Thymus (tissue), 11 donors: Measurements from ENCODE around the gene RSPH1. TPM values are rescaled to one million over a fixed set of nuclear protein-coding genes. Genes with fewer than 3 reads are reported as not detected.

ENCODE experiments used
- DNase-seq, 9 donors: peaks; one replicate each; pipeline ENCODE4 v3.0.0-alpha.2; 2013; ENCODE audit warnings: low spot score in 9 of 9, low read depth in 6 of 9, missing footprints in 1 of 9
- H3K27ac ChIP-seq, 2 donors: one replicate each; pipeline ENCODE4 v1.5.1; 2013; ENCODE audit warnings: control low read depth in 1 of 2, low read depth in 1 of 2, low read length in 1 of 2, mild to moderate bottlenecking in 1 of 2, moderate library complexity in 1 of 2
- H3K27me3 ChIP-seq, 2 donors: one replicate each; pipeline ENCODE4 v1.5.1; 2013; ENCODE audit warnings: low read length in 1 of 2; ENCODE audit not compliant: control insufficient read depth in 2 of 2, insufficient read depth in 1 of 2
- H3K36me3 ChIP-seq, 2 donors: one replicate each; pipeline ENCODE4 v1.5.1; 2013; ENCODE audit warnings: low read length in 1 of 2, mild to moderate bottlenecking in 1 of 2, moderate library complexity in 1 of 2; ENCODE audit not compliant: control insufficient read depth in 2 of 2, insufficient read depth in 2 of 2
- H3K4me1 ChIP-seq, 2 donors: one replicate each; pipeline ENCODE4 v1.5.1; 2013; ENCODE audit warnings: low read length in 2 of 2; ENCODE audit not compliant: control insufficient read depth in 2 of 2, insufficient read depth in 2 of 2
- H3K4me3 ChIP-seq, 2 donors: one replicate each; pipeline ENCODE4 v1.5.1; 2013; ENCODE audit warnings: low read length in 2 of 2, control low read depth in 1 of 2, mild to moderate bottlenecking in 1 of 2
- H3K9me3 ChIP-seq, 2 donors: one replicate each; pipeline ENCODE4 v1.5.1; 2013; ENCODE audit warnings: low read length in 1 of 2, mild to moderate bottlenecking in 1 of 2; ENCODE audit not compliant: control insufficient read depth in 2 of 2, insufficient read depth in 1 of 2
- WGBS: extraction: QIAGEN DNeasy Blood & Tissue Kit; methylation state at CpG from one replicate; pipeline ENCODE4 v1.1.7; 2013; 5-methylcytosine and 5-hydroxymethylcytosine counted together
- polyA plus RNA-seq: library from polyadenylated mRNA; stranded (reverse); fragments of 200-250 nt; gene quantifications from one replicate; pipeline ENCODE4 v1.2.3, GENCODE V29; 2013
- total RNA-seq: library from RNA; stranded (reverse); fragments of 120-200 nt; gene quantifications from one replicate; pipeline ENCODE4 v1.2.4, GENCODE V29; 2013
- donor health status: healthy.

Gene RSPH1
- total and polyA plus RNA-seq, 2 donors = 0.38 to 2.4 TPM

DNA sequence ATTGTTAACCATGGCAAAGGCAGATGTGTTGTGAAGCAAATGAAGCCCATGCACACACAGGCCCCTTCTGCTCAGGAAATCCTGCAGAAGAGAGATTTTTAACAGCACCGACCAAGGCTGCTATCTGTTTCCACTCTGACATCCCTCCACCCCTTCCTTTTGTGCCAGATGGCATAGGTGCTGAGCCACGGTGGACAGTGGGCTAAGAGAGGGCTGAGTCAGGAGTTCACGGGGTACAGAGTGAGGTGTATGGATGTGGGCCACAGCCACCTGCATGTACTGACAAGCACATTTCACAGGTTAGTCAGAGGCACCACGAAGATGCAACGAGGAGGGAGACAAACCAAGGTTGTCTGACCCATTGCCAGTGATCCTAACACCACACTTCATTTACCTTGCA lies 9.5 kb downstream of the RSPH1 start:
- no peaks in the 10 kb centered on the region for H3K36me3 ChIP-seq
- peaks cover 8 to 21% of the 10 kb centered on the region in 2 donors for H3K4me1 ChIP-seq
- no peak overlapping the region for H3K4me3 ChIP-seq
- H3K27me3 ChIP-seq = no peaks in the 10 kb centered on the region
- 7% methylated on average over 5 of the region's 5 CpGs for WGBS
- DNase-seq = peak in 2 of 9 donors; percentile 48 to 53
- H3K9me3 ChIP-seq = peaks cover 0 to 6% of the 10 kb centered on the region in 2 donors
- peak overlapping the region in 1 of 2 donors; percentile 95 for H3K27ac ChIP-seq

DNA sequence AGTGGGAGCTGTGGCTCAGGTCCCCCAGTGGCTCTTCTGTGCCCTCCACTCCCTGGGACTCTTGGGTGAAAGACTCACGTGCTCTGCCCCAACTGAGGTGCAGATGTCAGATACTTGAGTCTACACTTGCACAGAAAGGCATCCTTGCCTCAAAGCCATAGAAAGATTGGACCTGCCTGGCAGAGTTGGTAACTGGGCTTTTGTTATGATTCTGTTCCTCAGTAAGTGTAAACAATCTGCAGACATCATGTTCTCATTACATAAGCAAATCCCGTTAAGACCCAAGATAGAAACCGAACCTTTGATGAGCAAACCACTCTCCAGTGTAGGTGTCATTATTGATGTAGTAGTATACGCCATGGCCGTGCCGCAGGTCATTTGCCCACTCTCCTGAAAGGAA lies 10.0 kb downstream of the RSPH1 start:
- WGBS = 76% methylated on average over 6 of the region's 6 CpGs
- Histone ChIP-seq H3K27me3 (no peaks in the 10 kb centered on the region), H3K9me3 (peaks cover 0 to 6% of the 10 kb centered on the region in 2 donors), H3K4me1 (peaks cover 8 to 21% of the 10 kb centered on the region in 2 donors), H3K36me3 (no peaks in the 10 kb centered on the region), H3K4me3 (no peak overlapping the region), H3K27ac (peak overlapping the region in 1 of 2 donors; percentile 95)
- DNase-seq = peak in 1 of 9 donors; percentile 66

DNA sequence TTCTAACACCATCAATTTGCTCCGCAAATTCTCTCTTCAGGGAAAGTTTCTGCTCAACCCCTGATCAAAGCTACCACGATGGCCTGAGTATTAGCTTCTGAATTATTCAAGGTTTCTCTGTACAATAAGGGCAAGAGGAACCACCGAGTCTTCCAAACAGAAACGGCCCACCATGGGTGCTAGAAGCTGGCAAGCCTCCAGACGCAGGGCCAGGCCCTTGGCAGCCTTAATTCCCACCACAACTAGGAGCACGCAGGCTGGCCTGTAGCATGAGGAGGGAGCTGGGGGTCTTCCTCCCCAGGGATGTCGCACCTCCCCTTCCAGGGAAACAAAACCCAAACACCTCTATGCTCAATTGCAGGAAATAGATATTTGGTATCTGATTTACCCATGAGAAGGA lies 11.1 kb downstream of the RSPH1 start:
- peaks cover 8 to 22% of the 10 kb centered on the region in 2 donors for H3K4me1 ChIP-seq
- 97% methylated on average over 7 of the region's 7 CpGs for WGBS
- H3K27ac ChIP-seq = no peak overlapping the region
- no peaks in the 10 kb centered on the region for H3K36me3 ChIP-seq
- H3K27me3 ChIP-seq = no peaks in the 10 kb centered on the region
- H3K9me3 ChIP-seq = peaks cover 0 to 6% of the 10 kb centered on the region in 2 donors
- no peak for DNase-seq
- H3K4me3 ChIP-seq = no peak overlapping the region

DNA sequence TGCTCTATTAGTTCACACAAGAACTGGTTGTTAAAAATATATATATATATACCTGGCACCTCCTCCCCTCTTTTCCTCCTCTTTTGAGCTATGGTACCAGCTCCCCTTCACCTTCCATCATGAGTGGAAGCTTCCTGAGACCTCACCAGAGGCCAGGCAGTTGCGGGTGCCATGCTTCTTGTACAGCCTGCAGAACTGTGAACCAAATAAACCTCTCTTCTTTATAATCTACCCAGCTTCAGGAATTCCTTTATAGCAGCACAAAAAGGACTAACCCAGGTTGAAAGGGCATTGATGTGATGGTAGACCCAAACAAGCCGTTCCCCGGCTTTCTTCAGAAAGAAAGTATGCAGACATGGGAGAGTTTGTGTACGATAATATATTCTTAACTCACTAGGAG lies 14.9 kb downstream of the RSPH1 start:
- H3K9me3 ChIP-seq = no peaks in the 10 kb centered on the region

DNA sequence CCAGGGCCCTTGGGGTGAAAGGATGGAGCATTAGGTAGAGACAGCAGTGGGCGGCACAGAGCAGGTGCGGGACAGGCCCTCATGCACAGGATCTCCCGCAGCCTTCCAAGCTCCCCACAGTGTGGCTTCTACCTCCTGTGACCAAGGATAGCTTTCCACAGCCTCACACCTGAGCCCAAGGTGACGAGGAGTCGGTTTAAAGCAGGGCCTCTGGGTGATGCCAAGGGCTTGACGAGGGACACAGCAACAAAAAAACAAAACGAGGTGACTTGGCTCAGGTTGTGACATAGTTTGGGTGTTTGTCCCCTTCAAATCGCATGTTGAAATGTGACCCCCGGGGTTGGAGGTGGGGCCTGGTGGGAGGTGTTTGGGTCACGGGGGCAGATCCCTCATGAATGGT lies 15.3 kb downstream of the RSPH1 start:
- WGBS = 97% methylated on average over 10 of the region's 10 CpGs
- no peak for DNase-seq
- Histone ChIP-seq H3K36me3 (no peaks in the 10 kb centered on the region), H3K27ac (no peak overlapping the region), H3K9me3 (no peaks in the 10 kb centered on the region), H3K4me1 (peaks cover 0 to 12% of the 10 kb centered on the region in 2 donors), H3K4me3 (no peak overlapping the region), H3K27me3 (no peaks in the 10 kb centered on the region)

More for the DNA sequence above, 14.9 kb downstream of the RSPH1 start:
- no peak for DNase-seq
- 98% methylated on average over 4 of the region's 4 CpGs for WGBS
- Histone ChIP-seq H3K36me3 (no peaks in the 10 kb centered on the region), H3K27ac (no peak overlapping the region), H3K4me3 (no peak overlapping the region), H3K27me3 (no peaks in the 10 kb centered on the region), H3K4me1 (peaks cover 0 to 16% of the 10 kb centered on the region in 2 donors)

DNA sequence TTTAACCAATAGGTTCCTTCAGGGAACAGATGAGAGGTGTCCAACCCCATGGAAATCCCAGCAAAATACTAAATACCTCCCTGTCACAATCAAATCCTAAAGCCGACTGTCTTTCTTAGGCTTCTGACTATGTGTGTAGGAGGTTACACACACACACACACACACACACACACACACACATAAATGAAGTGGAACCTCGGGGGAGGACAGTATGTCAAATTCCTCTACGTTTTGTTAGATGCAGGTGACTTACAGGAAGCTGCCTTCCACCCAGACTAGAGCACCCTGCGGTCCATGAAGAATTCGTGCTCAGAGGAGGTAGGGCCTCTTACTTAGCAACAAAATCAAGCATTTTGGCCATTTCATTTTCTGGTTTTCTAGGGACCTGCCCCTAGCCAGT lies 16.4 kb downstream of the RSPH1 start:
- WGBS = 79% methylated on average over 5 of the region's 5 CpGs
- H3K36me3 ChIP-seq = no peaks in the 10 kb centered on the region
- DNase-seq = no peak
- peaks cover 0 to 4% of the 10 kb centered on the region in 2 donors for H3K4me1 ChIP-seq
- no peaks in the 10 kb centered on the region for H3K9me3 ChIP-seq
- no peak overlapping the region for H3K4me3 ChIP-seq
- no peak overlapping the region for H3K27ac ChIP-seq
- no peaks in the 10 kb centered on the region for H3K27me3 ChIP-seq

DNA sequence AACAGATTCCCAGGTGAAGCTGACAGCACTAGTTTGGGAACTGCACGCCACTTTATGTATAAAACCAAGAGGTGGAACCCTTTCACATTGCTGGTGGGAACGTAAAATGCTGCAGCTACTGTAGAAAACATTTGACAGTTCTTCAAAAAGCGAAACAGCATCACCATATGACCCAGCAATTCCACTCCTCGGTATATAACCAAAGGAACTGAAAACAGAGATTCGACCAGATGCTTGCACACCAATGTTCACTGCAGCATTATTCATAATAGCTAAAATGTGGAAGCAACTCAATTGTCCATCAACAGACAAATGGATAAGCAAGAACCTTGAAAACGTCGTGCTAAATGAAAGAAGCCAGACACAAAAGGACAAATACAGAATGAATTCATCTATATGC lies 17.5 kb downstream of the RSPH1 start:
- no peaks in the 10 kb centered on the region for H3K27me3 ChIP-seq
- no peak overlapping the region for H3K4me3 ChIP-seq
- no peak overlapping the region for H3K27ac ChIP-seq
- H3K4me1 ChIP-seq = peaks cover 0 to 14% of the 10 kb centered on the region in 2 donors
- H3K36me3 ChIP-seq = no peaks in the 10 kb centered on the region
- no peak for DNase-seq
- H3K9me3 ChIP-seq = no peaks in the 10 kb centered on the region
- 92% methylated on average over 7 of the region's 7 CpGs for WGBS

DNA sequence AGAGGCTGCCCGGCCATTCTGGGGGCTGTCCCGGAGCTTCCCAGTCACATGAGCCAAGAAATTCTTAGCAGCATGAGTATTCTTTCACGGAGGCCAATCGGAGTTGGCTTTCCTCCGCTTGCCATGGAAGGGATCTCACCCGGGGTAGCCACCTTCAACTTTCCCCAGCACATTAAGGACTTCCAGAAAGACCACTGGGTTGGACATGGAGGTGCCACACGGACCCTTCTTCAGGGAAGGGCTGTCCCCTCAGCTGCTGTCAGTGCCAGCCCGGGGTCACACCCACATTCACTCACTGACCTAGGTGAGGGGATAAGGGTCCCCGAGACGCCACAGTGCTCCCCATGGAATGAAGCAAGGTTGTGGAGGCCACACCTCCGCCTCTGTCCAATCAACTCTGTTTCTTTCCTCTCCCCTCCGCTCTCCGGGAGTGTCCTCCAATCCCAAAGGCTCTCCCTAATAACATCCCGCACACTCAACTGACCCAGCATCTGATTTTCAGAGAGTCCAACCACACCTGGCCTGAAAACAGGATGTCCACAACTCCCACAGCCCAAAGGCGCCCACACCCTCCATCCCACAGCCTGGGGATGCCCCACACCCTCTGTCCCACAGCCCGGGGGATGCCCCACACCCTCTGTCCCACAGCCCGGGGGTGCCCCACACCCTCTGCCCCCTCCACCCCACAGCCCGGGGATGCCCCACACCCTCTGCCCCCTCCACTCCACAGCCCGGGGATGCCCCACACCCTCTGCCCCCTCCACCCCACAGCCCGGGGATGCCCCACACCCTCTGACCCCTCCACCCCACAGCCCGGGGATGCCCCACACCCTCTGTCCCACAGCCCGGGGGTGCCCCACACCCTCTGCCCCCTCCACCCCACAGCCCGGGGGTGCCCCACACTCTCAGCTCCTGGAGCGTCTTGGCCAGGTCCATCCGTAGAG lies 19.4 kb downstream of the RSPH1 start:
- Histone ChIP-seq H3K36me3 (no peaks in the 10 kb centered on the region), H3K4me3 (no peak overlapping the region), H3K27ac (no peak overlapping the region), H3K27me3 (no peaks in the 10 kb centered on the region), H3K4me1 (peaks cover 0 to 23% of the 10 kb centered on the region in 2 donors), H3K9me3 (no peaks in the 10 kb centered on the region)
- DNase-seq = no peak
- WGBS = 97% methylated on average over 25 of the region's 25 CpGs

DNA sequence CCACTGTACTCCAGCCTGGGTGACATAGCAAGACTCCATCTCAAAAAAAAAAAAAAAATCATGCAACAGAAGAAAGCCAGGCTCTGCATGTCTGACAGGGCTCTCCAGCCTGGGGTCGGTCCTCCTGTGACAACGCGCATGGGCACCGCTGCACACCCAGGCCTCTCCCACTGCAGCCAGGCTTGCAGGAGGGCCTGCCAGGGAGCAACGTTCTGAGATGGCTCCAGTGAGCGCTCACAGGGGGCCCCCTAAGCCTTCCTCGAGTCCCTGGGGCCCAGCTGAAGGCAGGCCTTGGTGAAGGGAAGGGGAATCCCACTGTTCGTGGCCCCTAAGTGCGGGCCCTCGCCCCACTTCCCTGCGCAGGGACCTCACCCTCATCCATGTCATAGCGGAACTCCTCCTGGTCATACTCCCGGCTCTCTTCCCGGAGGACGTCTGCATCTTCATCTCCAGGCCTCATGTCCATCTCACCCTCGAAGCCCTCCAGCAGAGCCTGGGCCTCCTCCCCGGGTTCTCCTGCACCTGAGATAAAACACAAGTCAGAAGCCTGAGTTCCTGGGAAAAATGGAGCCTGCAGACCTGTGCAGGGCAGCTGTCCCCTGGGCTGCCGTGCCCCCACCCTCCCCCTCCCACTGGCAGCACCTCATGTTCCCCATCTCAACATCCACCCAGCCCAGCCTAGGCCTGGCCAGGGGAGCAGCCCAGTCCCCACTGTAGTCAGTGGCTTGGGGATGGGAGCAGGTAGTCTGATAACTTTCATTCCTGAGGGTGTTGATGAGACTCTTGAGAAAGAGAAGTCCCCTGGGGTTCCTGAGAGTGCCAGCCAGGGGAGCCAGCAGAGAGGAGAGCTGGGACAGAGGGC lies 20.3 kb downstream of the RSPH1 start:
- no peak overlapping the region for H3K27ac ChIP-seq
- no peak overlapping the region for H3K4me3 ChIP-seq
- H3K27me3 ChIP-seq = no peaks in the 10 kb centered on the region
- WGBS = 96% methylated on average over 18 of the region's 18 CpGs
- H3K36me3 ChIP-seq = no peaks in the 10 kb centered on the region
- no peak for DNase-seq
- H3K9me3 ChIP-seq = no peaks in the 10 kb centered on the region
- H3K4me1 ChIP-seq = peaks cover 0 to 30% of the 10 kb centered on the region in 2 donors
